GM23248 (cell line): ENCODE data around the gene ARID1B. TPM values are rescaled to one million over a fixed set of nuclear protein-coding genes. Genes with fewer than 3 reads are reported as not detected.

Experiments used
- DNase-seq: peaks from one replicate; pipeline ENCODE4 v3.0.0-alpha.2; 2015
- H2AFZ ChIP-seq: fragments of 200-600 bp; sonication (generic); 2 replicates; pipeline ENCODE4 v1.6.1; 2016; ENCODE audit warnings: antibody characterized with exemption
- H3F3A ChIP-seq: fragments of 200-600 bp; sonication (generic); 2 replicates; pipeline ENCODE4 v1.6.1; 2016; ENCODE audit warnings: mild to moderate bottlenecking, antibody characterized with exemption, mixed run types; ENCODE audit not compliant: insufficient read depth
- H3K27ac ChIP-seq: fragments of 200-600 bp; sonication (generic); 2 replicates; pipeline ENCODE4 v1.5.1; 2016; ENCODE audit warnings: mild to moderate bottlenecking
- H3K27me3 ChIP-seq: fragments of 200-600 bp; sonication (generic); replicated peaks from 2 replicates; pipeline ENCODE4 v1.6.1; 2016; ENCODE audit warnings: mild to moderate bottlenecking; ENCODE audit not compliant: insufficient read depth
- H3K36me3 ChIP-seq: fragments of 200-600 bp; sonication (generic); 2 replicates; pipeline ENCODE4 v1.6.1; 2016; ENCODE audit warnings: low read depth, mild to moderate bottlenecking
- H3K4me1 ChIP-seq: fragments of 200-600 bp; sonication (generic); 2 replicates; pipeline ENCODE4 v1.6.1; 2016; ENCODE audit warnings: mild to moderate bottlenecking; ENCODE audit not compliant: insufficient read depth
- H3K4me2 ChIP-seq: fragments of 200-600 bp; sonication (generic); one replicate; pipeline ENCODE4 v1.6.1; 2016; ENCODE audit warnings: mild to moderate bottlenecking; ENCODE audit not compliant: unreplicated experiment
- H3K4me3 ChIP-seq: fragments of 200-600 bp; sonication (generic); 2 replicates; pipeline ENCODE4 v1.5.1; 2016; ENCODE audit warnings: mild to moderate bottlenecking
- H3K79me2 ChIP-seq: fragments of 200-600 bp; sonication (generic); 2 replicates; pipeline ENCODE4 v1.6.1; 2016; ENCODE audit warnings: mild to moderate bottlenecking; ENCODE audit not compliant: insufficient read depth
- H3K9ac ChIP-seq: fragments of 200-600 bp; sonication (generic); 2 replicates; pipeline ENCODE4 v1.6.1; 2016; ENCODE audit warnings: mild to moderate bottlenecking
- H3K9me2 ChIP-seq: fragments of 200-600 bp; sonication (generic); 2 replicates; pipeline ENCODE4 v1.6.1; 2016; ENCODE audit warnings: mixed run types, mild to moderate bottlenecking, moderate library complexity; ENCODE audit not compliant: insufficient read depth
- H3K9me3 ChIP-seq: fragments of 200-600 bp; sonication (generic); one replicate; pipeline ENCODE4 v1.6.1; 2017; ENCODE audit warnings: low read depth
- H4K20me1 ChIP-seq: fragments of 200-600 bp; sonication (generic); 2 replicates; pipeline ENCODE4 v1.6.0; 2016; ENCODE audit not compliant: insufficient read depth
- EZH2 ChIP-seq: fragments of 200-600 bp; sonication (generic); IDR thresholded peaks from 2 replicates; pipeline ENCODE4 v1.6.1; 2018; ENCODE audit warnings: antibody characterized with exemption, mild to moderate bottlenecking; ENCODE audit not compliant: insufficient read depth, poor library complexity, severe bottlenecking
- EZH2phosphoT487 ChIP-seq: fragments of 200-600 bp; sonication (generic); IDR thresholded peaks from 2 replicates; pipeline ENCODE4 v1.6.1; 2018; ENCODE audit warnings: antibody characterized with exemption, moderate library complexity, mild to moderate bottlenecking, low read depth; ENCODE audit not compliant: insufficient read depth
- WGBS, 2 experiments: methylation state at CpG; one replicate each; pipeline ENCODE4 v1.1.6; 2015 to 2017; ENCODE audit warnings: low lambda C conversion rate in 2 of 2, low coverage in 1 of 2; ENCODE audit errors: missing lambda C conversion rate in 2 of 2; 5-methylcytosine and 5-hydroxymethylcytosine counted together
- in situ Hi-C: fragments of 300-500 bp; cut with MboI; formaldehyde crosslinking; loops from 2 replicates; pipeline ENCODE4 v1.15.0; 2020
- polyA plus RNA-seq: library from polyadenylated mRNA; unstranded; fragments of >200 nt; fragmentation: Nextera tagmentation; extraction: Ambion mirVana; gene quantifications from 2 replicates; pipeline ENCODE4 v1.2.1, GENCODE V29; 2016
- total RNA-seq: library from RNA; depleted of rRNA; stranded (reverse); fragments of >200 nt; shearing (Covaris generic); gene quantifications from 2 replicates; pipeline ENCODE4 v1.2.3, GENCODE V29; 2014

Gene ARID1B
- total and polyA plus RNA-seq, 2 experiments from 2014 or later, result 19.3 to 21.2 TPM

DNA sequence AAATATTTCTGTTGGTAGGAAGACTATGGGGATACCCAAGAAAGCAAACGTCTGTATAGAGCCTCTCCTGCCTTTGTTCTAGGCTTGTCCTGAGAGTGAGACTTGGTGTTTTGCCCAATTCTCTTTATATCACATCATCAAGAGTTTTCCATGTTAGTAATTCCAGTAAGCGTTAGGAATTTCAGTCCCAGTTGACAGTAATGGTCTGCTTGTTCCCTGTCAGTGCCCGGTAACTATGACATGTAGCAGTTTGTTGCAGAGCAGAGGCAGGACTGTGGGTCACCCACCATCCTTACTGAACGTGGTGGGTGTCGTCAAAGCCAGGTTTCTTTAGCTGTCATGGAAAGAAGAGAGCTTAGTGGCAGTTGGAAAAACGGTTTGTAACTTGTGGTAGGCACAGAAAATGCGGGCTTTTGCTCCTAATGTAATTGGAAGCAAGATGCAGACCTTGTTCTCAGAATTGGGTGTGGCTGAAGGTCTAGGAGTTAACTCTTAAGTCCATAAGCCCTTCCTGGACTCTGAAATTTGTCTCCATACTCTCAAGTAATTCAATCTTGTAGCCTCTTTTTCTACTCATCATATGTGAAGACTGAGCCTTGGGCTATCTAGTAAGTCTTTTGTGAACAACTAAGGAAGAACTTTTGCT, 357.3 kb downstream of the ARID1B start:
- Histone ChIP-seq H3K4me1 (peaks cover 10% of the 10 kb centered on the region), H3K9me3 (no peaks in the 10 kb centered on the region), H3K36me3 (0 out of 2 replicates have a peak, but pooled peaks cover 11% of the 10 kb centered on the region), H3K79me2 (no peaks in the 10 kb centered on the region), H3K27ac (no peak overlapping the region), H3K4me3 (no peak overlapping the region), H3K9me2 (no peaks in the 10 kb centered on the region), H2AFZ (no peak overlapping the region), H3K9ac (no peak overlapping the region), H4K20me1 (no peaks in the 10 kb centered on the region), H3K27me3 (no peaks in the 10 kb centered on the region), H3F3A (peaks cover 16% of the 10 kb centered on the region; the same call in 1 of the 2 replicates), H3K4me2 (no peak overlapping the region)
- TF ChIP-seq EZH2phosphoT487 (no peak), EZH2 (no peak)
- no peak for DNase-seq
- in situ Hi-C loops, result no loop called here
- WGBS, 2 experiments, result 61 to 63% methylated on average over 7 of the region's 7 CpGs

DNA sequence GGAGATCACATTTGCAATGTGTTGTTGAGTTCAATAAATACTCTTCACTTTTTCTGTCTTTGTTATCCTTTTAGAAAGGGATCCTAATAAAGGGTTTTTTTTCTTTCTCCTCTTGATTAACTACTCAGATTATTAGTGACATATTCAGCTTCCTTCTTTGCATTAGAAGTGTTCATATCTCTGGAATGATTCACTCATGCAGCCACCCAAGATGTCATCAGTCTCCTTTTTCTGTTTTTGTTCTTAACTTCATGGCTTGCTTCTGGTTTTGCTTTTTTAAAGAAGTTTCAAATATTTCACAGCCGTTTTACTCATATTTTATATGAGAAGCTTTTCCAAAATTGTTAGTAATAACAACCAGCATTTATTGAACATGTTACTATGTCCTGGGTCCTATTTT, 358.5 kb downstream of the ARID1B start:
- Histone ChIP-seq H3K4me3 (no peak overlapping the region), H3K9me3 (no peaks in the 10 kb centered on the region), H3K9me2 (no peaks in the 10 kb centered on the region), H2AFZ (no peak overlapping the region), H3K4me2 (peak overlapping the region; percentile 40), H3K36me3 (peaks cover 11% of the 10 kb centered on the region; the same call in 1 of the 2 replicates), H3K9ac (peak overlapping the region; percentile 21; the same call in 1 of the 2 replicates), H3K27me3 (no peaks in the 10 kb centered on the region), H3K27ac (peak overlapping the region; percentile 50), H3F3A (peaks cover 16% of the 10 kb centered on the region; the same call in 1 of the 2 replicates), H3K4me1 (peaks cover 10% of the 10 kb centered on the region), H3K79me2 (no peaks in the 10 kb centered on the region), H4K20me1 (no peaks in the 10 kb centered on the region)
- 42 to 46% methylated on average over 1 of the region's 1 CpG for WGBS, 2 experiments
- in situ Hi-C loops, result no loop called here
- DNase-seq, result peak; percentile 53
- TF ChIP-seq EZH2, result no peak
- no peak for TF ChIP-seq EZH2phosphoT487

DNA sequence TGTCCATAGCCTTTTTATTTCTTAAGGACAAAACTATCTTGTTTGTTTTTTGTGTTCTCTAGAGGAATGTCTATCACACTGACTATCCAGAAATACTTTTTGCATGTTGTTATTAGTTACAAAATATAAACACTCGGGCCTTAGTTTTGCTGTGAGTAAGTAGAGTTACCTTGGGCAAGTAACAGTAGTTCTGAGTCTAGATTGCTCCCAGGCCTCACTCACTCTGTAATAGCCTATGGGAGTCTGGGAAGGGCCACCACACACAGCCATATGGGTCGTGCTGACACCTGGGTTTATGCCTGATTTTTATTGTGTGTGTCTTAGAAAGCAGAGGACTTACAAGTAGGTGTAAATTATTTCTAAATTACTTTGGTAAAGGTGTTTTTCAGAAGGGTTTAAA, 360.3 kb downstream of the ARID1B start:
- Histone ChIP-seq H3K36me3 (peaks cover 22% of the 10 kb centered on the region; the same call in 1 of the 2 replicates), H3K9me3 (no peaks in the 10 kb centered on the region), H3K27ac (no peak overlapping the region), H3K79me2 (no peaks in the 10 kb centered on the region), H3K27me3 (no peaks in the 10 kb centered on the region), H3K9ac (no peak overlapping the region), H3K9me2 (no peaks in the 10 kb centered on the region), H3K4me2 (no peak overlapping the region), H3F3A (peaks cover 19% of the 10 kb centered on the region; the same call in 1 of the 2 replicates), H3K4me3 (no peak overlapping the region), H4K20me1 (no peaks in the 10 kb centered on the region), H3K4me1 (peaks cover 10% of the 10 kb centered on the region), H2AFZ (no peak overlapping the region)
- in situ Hi-C loops, result no loop called here
- TF ChIP-seq EZH2 (no peak), EZH2phosphoT487 (no peak)
- no peak for DNase-seq
- WGBS, 2 experiments, result 71 to 84% methylated on average over 2 of the region's 2 CpGs

DNA sequence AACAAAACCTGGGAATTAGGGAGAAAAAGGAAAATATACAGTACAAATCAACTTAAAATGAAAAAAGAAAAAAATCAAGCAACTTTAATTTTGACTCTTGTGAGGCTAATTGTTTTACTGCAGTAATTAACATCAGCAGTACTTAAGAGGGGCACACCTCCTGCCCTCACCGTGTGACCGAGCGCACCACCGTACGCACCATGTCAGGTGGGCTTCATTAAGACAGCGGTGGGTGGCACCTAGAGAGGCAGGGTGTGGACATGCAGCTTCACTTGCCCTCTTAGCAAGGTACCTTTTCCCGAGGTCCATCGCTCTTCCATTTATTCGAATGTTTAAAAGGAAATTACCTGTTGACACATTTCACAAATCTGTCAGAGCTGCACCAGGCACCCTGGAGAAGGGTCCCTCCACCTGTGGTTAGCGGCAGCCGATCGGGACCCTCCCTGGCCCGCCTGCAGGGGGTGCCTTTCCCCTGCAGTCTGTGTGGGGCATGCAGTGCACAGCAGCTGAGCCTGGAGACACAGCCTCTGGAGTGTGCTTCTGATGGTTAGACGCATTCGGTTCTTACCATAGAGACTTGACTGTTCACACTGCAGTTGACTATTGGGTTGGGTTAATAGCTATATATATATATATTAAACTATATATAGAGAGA, 362.0 kb downstream of the ARID1B start:
- no peaks in the 10 kb centered on the region for H3K27me3 ChIP-seq
- no peaks in the 10 kb centered on the region for H3K79me2 ChIP-seq
- in situ Hi-C loops, result no loop called here
- no peak for TF ChIP-seq EZH2phosphoT487
- TF ChIP-seq EZH2, result no peak
- peaks cover 36% of the 10 kb centered on the region; the same call in 1 of the 2 replicates for H3F3A ChIP-seq
- H3K9ac ChIP-seq, result no peak overlapping the region
- no peak overlapping the region for H3K27ac ChIP-seq
- WGBS, 2 experiments, result 96 to 97% methylated on average over 15 of the region's 15 CpGs
- H3K4me2 ChIP-seq, result no peak overlapping the region
- peaks cover 12% of the 10 kb centered on the region; the same call in 1 of the 2 replicates for H3K36me3 ChIP-seq
- H3K9me2 ChIP-seq, result no peaks in the 10 kb centered on the region
- H4K20me1 ChIP-seq, result no peaks in the 10 kb centered on the region
- H2AFZ ChIP-seq, result no peak overlapping the region
- H3K9me3 ChIP-seq, result no peaks in the 10 kb centered on the region
- peaks cover 25% of the 10 kb centered on the region for H3K4me1 ChIP-seq
- DNase-seq, result no peak
- H3K4me3 ChIP-seq, result no peak overlapping the region
